Activated CD4-positive, CD25-positive, alpha-beta regulatory T cell treated with anti-CD3 and anti-CD28 coated beads, Interleukin-2, amount 50 U/mL, for 72 hours (primary cell): Measurements from ENCODE around the gene ENPP6.
A peak's percentile ranks its signal among the peaks of the same experiment; 100 is the strongest.

ENCODE experiments used
- DNase-seq: peaks from one replicate; pipeline ENCODE4 v3.0.0; 2021

ENPP6 gene

DNA sequence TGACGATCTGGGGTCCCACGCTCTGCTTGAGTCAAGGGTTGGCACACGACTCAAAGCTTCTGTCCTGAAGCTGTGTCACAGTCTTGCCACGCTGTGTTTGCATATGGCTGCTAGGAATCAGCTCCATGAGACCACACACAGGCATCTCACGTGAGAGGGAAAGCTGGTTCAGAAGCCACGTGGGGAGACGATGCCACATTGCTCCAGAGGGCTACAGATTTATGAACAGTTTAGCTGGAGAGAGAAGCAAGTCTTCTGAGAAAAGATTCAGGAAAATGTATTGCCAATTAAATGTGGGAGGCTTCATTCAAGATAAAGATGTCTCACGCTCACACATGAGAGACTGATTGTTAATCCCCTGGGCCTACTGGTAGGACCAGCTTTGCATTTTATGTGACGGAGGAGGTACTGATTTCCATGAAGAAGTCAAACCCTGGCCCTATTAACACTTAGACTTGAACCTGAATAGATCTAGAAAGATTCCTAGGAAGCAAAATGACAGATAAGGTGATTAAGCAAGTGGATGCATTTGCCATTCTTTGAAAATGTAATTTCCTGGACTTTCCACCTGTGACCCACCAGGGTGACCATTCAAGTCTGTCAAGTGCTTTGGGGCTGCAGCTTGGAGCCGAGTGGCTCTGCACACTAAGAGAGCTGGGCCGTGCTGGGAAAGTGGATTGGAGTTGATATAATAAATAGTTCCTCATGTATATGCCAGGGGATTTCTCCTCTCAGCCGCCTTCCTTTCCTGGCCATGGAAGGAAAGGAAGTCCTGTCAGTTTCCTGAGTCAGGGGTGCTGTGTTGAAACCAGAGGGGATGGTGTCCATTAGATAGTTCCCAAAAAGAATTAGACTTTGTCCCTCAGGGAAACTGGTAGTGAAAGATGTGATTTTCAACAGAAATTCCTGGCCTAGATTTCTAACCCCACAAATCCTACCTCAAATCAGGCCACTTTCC lies 29.0 kb downstream of the ENPP6 start:
- no peak for DNase-seq

- no peak for DNase-seq
Measured at GRCh38 chr4:184177271-184177670, 40.4 kb downstream of the ENPP6 start.

- no peak for DNase-seq
Measured at GRCh38 chr4:184174571-184175488, 42.8 kb downstream of the ENPP6 start.

GRCh38 chr4:184171011-184171410 lies 46.7 kb downstream of the ENPP6 start:
- DNase-seq: no peak

GRCh38 chr4:184169225-184169867 lies 48.3 kb downstream of the ENPP6 start:
- no peak for DNase-seq

GRCh38 chr4:184168406-184169019 lies 49.2 kb downstream of the ENPP6 start:
- DNase-seq: peak; percentile 76

DNA sequence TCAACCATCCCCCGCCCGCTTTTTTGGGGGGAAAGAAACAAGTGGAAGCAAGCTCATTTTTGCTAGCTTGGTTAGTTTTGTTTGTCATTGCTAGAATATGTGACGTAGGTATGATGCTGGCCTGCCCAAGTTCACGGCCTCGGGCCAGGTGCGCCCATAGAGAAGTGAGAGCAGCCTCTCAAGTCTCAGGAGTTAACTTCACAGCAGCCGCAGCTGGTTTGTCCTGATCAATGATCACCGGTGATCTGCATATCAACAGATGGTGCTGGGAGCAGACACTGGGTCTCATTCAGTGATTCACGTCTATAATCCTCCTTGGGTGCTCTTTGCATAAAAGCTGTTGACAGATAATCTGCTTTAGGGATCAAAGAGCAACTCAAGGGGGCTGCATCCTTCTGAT lies 50.1 kb downstream of the ENPP6 start:
- DNase-seq: no peak

- no peak for DNase-seq
Measured at GRCh38 chr4:184166736-184167135, 50.9 kb downstream of the ENPP6 start.

DNA sequence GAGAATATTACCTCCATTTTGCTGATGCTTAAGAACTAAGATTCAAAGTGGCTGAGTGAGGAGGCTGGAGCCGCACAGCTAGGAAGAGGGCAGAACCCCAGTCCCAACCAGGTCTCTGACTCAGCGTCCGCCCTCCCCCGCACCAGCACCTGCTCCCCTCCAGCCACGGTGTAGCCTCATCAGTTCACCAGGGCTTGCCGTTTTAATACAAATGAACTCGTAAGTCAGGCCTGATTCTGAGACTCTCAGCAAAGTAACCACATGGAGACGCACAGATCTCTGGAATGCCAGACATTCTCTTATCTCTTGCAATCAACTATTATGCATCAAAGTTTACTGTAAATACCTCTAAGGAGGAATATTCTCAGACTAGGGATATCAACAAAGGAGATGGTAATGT lies 52.4 kb downstream of the ENPP6 start:
- DNase-seq: no peak

DNA sequence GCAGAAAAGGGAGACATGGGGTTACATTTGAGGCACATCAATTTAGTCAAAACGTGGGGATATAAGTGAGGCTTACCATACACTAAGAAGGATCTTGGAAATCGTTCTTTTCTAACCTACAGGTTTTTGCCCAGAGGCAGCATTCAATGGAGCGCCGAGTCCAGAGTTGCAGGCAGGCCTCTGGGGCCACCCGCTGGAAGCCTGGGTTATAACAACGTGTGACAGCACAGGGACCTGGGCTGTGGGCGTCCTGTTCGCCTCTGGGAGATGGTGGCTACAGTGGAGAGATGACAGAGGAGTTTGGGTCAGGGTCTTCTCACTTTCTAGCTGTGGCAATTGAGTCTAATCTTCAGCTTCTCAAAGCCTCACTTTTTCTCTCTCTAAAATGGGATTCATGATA lies 53.9 kb downstream of the ENPP6 start:
- DNase-seq: no peak

GRCh38 chr4:184162596-184162995 lies 55.1 kb downstream of the ENPP6 start:
- DNase-seq: no peak

DNA sequence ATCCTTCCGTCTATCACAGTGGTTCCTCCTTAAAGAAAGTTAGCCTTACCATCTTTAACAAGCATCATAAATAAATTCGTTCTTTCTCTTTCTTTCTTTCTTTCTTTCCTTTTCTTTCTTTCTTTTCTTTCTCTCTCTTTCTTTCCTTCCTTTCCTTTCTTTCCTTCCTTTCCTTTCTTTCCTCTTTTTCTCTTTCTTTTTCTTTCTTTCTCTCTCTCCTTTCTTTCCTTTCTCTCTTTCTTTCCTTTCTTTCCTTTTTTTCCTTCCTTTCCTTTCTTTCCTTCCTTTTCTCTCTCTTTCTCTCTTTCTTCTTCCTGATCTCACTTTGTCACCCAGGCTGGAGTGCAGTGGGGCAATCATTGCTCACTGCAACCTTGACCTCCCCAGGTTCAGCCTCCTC lies 60.4 kb downstream of the ENPP6 start:
- DNase-seq: no peak

DNA sequence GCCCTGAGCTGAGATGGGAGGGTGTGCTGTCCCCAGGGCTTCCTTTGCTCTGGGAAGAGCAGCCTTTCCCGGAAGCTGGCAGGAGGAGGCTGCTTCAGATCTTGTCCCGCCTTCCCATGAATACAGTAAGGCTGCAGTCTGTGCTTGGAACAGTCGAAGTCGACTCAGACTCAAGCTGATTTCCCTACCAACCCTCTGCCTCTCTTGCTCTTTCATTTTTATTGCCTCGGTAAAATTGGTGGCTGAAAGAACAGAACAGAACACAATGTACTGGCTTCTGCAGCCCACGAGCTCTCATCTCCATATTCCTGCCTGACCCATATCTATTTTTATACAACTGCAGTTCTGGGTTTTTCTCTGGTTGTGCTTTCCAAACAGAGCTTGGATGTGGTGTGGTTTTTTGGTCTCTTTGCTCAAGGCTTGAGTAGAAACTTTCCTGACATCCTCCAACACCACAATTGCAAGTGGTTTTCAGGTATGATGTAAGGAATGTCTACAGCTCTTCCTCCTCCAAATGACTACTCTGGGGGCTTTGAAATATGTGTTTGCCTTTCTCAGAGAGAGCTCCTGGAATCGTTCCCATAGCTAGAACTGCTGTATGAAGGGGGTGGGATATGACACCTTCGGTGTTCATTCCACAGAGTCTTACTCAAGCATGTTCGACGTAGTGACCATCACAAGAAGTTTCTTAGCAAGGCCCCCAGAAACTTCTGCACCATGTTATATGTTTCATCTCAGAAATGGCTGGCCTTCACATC lies 61.3 kb downstream of the ENPP6 start:
- no peak for DNase-seq

DNA sequence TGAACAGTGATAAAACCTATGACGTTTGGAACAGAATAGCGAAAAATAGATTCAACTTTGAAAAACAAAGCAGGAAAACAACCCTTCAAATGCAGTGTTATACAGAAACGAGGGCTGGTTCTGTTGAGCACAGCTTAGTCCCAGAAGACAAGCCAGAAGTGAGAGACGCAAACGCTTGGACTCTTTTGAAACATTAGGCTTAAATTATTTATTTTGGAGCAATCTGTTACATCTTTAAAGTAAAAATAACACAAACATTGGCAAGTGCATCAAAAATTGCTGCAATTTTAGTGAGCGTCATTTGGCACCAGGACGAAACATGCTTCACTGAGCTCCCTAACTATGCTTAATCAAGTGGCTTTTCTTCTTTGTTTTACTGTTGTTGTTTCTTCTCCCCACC lies 63.5 kb downstream of the ENPP6 start:
- no peak for DNase-seq

- no peak for DNase-seq
Measured at GRCh38 chr4:184153781-184154180, 63.9 kb downstream of the ENPP6 start.

DNA sequence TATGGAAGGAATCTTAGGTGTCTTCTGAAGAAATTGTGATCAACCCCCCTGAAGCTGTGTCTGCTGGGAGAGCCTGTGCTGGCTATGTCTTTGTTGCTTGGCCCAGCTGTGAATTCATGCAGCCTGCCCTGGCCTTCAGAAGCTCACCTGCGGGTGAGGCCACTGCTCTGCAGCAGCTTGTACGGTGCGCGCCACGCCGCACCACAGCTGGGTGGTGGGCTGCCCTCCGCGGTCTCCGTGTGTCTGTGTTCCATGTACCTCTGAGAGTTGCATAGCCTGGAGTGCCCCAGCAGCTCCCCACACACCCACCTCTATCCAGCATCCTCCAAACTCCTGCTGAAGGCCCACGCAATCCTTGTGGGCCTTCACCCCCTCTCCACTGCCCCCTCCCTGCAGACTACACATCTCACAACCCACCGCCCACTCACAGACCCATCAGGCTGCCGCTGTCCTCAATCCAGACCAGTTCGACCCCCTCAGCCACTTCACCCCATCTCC lies 65.6 kb downstream of the ENPP6 start:
- no peak for DNase-seq

GRCh38 chr4:184150102-184150839 lies 67.4 kb downstream of the ENPP6 start:
- no peak for DNase-seq

DNA sequence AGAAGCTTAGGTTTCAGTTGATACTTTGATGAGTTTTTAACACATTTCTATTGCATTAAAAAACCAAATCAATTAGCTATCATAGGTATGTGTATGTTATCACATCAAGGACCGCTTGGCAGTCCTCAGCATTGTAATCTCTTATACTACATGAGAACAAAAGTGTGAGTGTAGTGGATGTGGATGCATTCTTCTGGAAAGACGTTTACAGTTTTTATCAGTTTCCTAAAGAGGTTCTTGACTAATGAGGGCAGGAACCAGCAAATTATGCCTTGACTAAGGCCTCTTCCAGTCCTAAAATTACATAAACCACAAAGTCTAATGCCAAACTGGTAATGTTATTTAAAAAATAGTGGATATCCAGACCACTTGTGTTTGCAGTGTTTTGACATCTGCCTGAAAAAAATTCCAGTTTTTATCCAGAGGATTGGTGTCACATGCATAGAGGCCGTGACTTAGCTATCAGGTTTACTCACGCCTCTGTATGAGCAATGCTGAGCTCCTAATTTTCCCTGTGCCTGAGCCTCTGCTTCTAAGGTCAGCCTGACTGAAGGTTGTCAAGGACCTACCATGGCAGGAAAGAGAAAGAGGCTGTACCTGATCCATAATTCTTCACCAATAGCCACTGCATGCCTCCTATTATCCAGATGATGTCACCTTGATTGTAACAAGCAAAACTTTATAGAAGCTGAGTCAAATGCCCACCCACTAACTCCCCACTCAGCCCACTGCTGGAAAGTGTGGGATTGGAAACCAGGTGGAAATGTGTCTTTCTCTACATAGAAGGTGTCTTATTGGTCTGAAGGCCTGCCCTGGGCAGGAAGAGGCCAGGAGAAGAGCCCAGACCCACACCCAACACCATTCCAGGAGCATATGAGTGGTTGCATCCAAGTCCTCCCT lies 68.7 kb downstream of the ENPP6 start:
- no peak for DNase-seq

DNA sequence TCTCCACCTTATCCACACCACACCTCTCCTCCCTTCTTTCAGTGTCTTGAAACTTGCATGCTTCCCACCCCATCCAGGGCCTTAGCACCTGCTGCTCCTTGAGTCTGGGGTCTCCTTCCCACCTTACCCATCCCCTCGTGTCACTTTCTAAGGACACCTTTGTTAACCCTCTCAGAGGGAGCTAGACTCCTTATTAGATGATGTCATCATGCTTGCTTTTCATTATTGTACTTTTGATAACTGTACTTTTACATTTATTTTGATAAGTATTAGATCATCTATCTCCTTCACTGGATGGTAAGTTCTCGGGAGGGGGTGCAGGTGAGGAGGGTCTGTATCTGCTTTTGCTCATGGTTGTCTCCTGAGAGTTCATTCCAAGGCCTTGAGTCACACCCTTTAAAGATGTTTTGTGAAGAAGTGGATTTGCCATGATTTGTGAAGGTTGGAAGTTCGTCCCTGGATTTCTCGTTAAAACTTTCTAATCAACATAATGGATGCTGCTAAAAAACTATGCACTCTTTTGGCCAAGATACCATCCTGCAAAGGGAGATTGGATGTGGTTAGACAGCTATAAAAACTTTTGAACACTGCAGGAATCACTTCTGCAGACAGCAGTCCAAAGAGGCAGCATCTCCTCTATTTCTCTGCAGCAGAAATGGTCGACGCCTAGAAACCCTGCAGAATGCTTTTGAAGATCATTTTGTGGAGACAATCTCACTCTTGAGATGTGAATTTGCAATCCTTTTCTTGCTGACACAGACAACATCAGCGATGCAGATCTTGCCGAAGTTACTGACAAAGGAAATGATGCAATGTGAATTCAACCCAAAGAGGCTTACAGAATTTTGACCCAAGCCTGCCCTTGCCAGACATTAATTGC lies 69.6 kb downstream of the ENPP6 start:
- no peak for DNase-seq
